Activated T-cell treated with anti-CD3 and anti-CD28 coated beads, Interleukin-2, amount 50 U/mL, for 1 hour (primary cell): ENCODE measurements around the gene ACCSL.

Experiments used
- DNase-seq: peaks from one replicate; pipeline ENCODE4 v3.0.0-alpha.2; 2020

Gene ACCSL

DNA sequence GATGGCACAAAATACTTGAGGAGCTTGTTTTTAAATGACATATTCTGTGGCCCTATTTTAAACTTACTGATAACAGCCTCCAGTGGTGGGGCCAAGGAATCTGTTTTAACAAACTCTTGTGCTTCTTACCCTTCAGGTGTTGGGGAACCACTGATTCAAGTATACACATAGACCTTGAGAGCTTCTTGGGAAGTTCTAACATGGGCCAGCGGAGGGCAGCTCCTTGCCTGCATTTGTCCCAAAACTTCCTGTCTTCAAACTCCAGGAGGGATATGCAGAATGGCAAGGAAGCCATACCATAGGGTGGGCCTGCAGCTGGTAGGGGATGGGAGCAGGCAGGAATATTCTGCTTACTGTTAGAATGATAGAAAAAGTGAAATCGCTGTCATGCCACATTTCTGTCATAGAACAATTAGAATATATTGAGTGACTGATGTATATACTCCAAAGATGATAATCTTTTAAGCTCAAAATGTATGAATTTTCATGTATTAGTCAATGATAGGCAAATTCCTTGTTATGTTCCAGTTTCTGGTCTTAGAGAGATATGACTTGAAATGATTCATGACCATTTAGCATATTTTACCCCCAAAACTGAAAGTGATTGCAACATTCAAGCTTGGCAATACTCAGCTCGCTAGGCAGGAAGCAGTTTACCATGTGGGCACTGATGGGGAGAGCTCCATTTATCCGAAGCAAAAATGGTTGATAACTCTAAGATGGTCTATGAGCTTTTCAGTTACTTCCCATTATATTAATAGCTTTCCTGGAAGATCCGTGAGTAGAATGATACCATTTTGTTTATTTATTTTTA lies 56.9 kb downstream of the ACCSL start:
- DNase-seq: no peak

DNA sequence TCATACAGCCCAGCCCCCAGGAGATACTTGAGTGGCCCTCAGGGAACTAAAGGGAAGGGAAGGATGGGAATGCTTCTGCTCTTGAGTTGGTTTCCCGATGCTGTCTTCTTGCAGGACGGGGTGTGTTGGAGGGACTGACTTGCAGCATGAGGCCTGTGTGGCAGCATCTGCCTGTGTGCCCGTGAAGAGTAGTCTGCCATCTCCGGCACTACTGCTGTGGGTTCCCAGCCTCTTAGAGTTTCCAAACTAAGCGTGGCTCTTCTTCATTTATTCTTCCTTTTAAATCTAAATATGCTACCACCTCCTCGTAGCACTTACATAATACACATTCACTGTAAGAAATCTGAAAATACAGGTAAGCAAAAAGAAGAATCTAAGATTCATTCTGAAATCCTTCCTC lies 60.5 kb downstream of the ACCSL start:
- no peak for DNase-seq
